ENCODE data around the gene MAML3.

Gene MAML3

DNA sequence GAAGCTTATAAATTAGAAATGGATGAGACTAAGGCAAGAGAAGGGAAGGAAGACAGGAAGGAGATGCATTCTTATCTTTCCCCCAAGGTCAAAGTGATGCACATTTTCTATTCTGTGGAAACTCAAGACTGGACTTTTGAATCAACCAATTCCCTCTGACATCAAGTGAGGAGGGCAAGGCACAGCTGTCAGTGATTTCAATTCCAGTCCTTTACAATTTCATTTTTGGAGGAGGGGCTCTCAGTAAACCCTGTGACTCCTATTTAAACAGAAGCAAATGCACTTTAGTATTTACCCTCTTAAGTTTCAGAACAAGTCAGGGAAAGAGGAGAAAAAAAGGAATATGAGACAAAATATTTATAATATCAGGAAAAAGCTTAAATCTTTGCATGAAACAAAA is 354.4 kb downstream of the MAML3 start:
- DNase-seq: no peak

DNA sequence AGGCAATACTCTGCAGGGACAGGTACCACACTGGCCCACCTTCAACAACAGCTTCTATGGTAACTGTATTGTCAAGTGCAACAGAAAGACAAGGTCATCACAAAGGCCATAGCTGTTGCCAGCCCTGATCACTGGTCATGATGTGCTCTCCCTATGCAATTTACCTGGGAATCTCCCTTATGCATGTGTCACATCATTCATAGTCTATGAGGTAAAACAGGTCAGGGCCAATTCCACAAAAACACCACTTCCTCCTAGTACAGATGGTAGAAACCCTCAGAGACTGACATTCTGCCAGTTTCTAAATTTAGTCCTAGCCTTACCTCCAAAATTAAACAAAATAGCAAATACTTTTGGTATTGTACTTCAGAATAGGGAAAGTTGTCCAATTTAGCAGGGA is 355.5 kb downstream of the MAML3 start:
- no peak for DNase-seq

DNA sequence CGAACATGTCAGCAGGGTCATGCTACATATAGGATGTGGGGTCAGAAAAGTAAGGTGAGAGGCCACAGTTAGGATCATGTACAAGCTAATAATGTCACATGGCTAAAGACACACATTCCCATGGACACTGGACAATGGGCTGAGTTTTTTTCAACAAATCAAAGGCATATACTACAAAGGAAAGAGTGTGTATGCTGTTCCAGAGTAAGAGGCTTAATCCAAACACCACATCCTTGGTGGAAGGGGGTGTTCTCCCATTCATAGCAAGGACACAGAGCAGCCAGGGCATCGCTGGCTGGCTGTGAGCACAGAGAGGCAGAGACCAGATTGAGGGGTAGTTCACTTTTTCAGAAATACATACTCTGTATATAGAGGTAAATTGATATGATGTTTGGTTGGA is 356.7 kb downstream of the MAML3 start:
- DNase-seq: no peak

DNA sequence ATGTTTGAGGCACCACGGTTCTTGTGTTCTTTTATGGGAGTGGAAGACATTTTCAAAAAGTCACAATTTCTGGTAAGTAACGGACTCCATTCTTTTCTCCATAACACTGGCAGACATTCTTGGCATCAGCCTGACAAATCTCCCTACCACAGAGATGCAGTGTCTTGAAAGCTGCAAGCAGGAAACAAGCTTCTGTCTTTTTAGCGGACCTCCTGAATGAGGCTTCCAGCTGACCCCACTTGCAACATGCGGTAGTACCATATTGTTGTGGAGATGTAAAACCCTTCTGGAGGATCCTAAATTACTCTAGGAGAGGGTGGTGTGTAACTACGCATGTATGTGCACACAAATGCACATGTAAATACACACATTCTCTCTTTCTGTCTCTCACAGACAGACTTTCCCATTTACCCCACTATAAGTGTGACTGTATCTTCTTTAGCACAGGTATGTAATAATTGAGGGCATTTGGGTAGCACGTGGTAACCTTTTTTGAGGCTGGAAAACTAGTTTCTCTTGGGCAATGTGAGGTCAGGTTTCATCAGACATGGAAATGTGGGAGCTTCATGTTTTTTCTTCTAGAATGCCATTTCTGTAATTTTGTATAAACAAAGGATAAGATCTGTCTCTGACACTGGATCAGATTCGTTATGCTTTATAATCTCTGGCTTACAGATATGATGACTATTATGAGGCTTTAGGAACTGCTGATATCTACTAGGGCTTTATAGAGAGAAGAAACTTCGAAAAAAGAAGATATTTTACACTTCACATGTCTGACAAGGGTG is 358.3 kb downstream of the MAML3 start:
- DNase-seq: no peak

- no peak for DNase-seq
Measured at GRCh38 chr4:139794158-139794954, 359.6 kb downstream of the MAML3 start.

GRCh38 chr4:139791681-139792080 is 362.3 kb downstream of the MAML3 start:
- DNase-seq: no peak

DNA sequence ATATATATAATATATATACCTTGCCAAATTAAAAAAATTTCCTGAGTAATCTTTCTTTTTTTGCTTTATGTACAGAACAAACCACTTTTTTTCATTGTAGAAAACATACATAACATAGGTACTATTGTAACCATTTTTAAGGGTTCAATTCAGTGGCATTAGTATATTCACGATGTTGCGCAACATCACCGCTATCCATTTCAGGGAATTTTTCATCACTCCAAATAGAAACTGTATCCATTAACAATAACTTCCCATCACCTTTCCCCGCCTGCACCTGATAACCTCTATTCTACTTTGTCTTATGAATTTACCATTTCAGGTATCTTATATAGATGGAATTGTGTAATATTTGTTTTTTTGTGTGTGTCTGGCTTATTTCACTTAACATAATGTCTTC is 363.7 kb downstream of the MAML3 start:
- no peak for DNase-seq

DNA sequence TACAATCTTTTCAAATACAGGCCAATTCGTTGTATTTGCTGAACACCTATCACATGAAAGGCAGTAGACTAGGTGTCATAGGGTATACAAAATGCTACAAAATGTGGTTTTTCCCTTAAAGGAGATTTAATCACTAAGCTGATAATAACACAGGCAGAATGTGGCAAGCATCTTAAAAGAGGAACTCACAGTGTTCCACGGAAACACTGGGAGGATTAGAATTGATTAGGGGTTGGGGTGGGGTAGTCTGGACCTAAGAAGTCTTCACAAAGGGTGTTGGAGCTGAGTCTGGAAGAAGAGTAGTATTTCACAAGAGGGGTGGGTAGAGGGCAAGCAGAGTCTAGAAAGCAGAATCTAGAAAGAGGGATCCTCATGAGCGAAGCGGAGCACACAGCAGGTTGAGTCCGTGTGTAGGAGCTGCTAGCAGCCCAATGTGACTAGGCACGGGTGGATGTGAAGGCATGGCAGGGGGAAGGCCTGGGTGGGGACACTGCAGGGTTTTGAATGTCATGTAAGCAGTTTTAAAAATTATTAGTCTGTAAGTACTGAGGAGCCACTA is 364.8 kb downstream of the MAML3 start:
- DNase-seq: no peak

GRCh38 chr4:139786494-139787354 is 367.3 kb downstream of the MAML3 start:
- no peak for DNase-seq

GRCh38 chr4:139785356-139785755 is 368.6 kb downstream of the MAML3 start:
- DNase-seq: no peak

- no peak for DNase-seq
Measured at GRCh38 chr4:139783741-139784484, 370.1 kb downstream of the MAML3 start.

GRCh38 chr4:139782926-139783522 is 371.0 kb downstream of the MAML3 start:
- DNase-seq: no peak

DNA sequence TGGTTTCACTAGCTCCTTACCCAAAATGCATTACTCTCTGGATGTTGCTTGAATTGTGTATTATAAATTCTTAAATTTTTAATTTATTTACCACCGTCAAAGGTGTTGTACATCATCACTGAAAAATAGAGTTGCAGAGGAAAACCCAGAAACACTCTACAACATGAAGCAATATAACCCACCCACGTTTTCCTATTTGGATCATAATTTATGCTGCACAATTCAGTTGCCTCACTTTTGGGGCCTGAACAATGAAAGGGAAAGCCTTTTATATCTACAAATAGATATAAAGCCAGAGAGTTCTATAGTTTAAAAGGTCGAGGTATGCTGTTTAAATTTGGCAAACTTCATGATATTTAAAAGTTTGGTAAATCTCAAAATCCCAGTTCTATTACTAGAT is 372.9 kb downstream of the MAML3 start:
- DNase-seq: no peak

GRCh38 chr4:139779691-139780090 is 374.3 kb downstream of the MAML3 start:
- no peak for DNase-seq

- no peak for DNase-seq
Measured at GRCh38 chr4:139777757-139778156, 376.2 kb downstream of the MAML3 start.

GRCh38 chr4:139776235-139776634 is 377.7 kb downstream of the MAML3 start:
- no peak for DNase-seq

- DNase-seq: no peak
Measured at GRCh38 chr4:139774759-139775487, 379.1 kb downstream of the MAML3 start.

DNA sequence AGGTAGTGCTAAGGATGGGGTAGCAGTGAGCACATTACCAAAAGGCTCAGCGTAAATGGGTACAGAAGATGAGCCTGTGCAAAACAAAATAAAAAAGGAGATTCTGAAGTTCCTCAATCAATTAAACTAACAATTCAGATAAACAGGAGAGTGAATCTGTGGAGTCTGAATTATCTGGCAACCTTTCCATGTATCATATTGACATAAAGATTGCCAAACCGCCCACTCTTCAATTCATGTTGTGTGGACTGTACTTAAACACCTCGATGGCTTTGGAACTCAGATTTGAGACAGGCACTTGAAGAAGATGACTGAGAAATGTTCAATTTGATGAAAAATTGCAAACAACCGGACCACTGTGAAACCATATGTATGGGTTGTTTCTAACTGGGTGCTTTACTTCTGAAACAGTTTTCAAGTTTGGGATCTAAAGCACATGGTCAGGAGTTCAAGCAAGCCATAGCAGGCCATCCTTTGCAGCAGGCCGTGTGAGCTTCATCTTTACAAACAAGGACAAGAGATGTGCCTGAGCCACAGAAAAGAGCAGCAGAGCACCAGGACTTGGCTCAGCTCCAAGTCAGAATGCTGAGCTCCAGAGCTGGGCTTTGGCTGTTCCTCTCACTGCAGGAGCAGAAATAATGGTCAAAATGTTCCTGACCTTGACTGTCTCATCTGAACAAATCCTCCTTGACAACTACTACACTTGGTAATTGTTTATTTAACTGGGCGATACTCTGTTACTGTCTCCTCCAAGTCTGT is 380.2 kb downstream of the MAML3 start:
- no peak for DNase-seq

- DNase-seq: no peak
Measured at GRCh38 chr4:139770361-139770760, 383.6 kb downstream of the MAML3 start.

GRCh38 chr4:139769364-139769763 is 384.6 kb downstream of the MAML3 start:
- DNase-seq: no peak

Measured in NCI-H1048 (cell line).